Measurements from ENCODE around the gene PTPRJ. TPM values are rescaled to one million over a fixed set of nuclear protein-coding genes. Genes with fewer than 3 reads are reported as not detected.

Gene PTPRJ
- total RNA-seq, 1 donor from 2014 or later = 18.6 TPM

DNA sequence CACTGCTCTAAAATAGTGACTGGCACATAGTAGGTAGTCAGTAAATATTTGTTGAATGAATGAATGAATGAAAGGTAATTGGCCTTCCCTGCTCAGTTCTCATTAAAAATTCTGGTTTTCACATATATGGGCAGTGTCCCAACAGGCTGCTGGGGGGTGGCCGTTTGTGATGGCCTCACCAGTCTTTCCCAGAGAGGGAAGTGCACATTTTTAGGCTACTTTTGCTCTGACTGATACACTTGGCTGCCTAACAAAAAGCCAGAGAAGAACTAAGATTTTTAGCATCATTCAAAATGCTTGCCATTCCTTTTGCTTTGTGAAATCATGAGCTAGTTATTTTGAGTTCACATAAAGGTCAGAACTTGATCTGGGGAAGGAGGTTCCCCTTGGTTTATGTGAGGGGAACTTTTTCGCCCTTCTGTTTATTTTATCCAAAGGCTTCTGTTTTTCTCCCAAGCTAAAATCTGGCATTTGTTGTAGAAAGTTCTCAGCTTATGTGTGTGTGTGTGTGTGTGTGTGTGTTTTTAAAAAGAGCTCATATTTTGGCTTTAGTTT lies 83.1 kb downstream of the PTPRJ start:
- no peak for DNase-seq (ENCODE audit: extremely low spot score, unreplicated experiment)
- Mint-ChIP-seq H3K4me3 (peak overlapping the region; percentile 78), H3K36me3 (no peaks in the 10 kb centered on the region), H3K9me3 (no peaks in the 10 kb centered on the region), H3K4me1 (ENCODE audit: unreplicated experiment) (peaks cover 34% of the 10 kb centered on the region), H3K27ac (peak overlapping the region; percentile 97), H3K27me3 (no peaks in the 10 kb centered on the region)
- TF ChIP-seq, protein P1, sequence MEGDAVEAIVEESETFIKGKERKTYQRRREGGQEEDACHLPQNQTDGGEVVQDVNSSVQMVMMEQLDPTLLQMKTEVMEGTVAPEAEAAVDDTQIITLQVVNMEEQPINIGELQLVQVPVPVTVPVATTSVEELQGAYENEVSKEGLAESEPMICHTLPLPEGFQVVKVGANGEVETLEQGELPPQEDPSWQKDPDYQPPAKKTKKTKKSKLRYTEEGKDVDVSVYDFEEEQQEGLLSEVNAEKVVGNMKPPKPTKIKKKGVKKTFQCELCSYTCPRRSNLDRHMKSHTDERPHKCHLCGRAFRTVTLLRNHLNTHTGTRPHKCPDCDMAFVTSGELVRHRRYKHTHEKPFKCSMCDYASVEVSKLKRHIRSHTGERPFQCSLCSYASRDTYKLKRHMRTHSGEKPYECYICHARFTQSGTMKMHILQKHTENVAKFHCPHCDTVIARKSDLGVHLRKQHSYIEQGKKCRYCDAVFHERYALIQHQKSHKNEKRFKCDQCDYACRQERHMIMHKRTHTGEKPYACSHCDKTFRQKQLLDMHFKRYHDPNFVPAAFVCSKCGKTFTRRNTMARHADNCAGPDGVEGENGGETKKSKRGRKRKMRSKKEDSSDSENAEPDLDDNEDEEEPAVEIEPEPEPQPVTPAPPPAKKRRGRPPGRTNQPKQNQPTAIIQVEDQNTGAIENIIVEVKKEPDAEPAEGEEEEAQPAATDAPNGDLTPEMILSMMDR (conservative IDR thresholded peaks at IDR 0.05) = no peak

- Mint-ChIP-seq H3K27ac (peak overlapping the region; percentile 97), H3K36me3 (no peaks in the 10 kb centered on the region), H3K9me3 (no peaks in the 10 kb centered on the region), H3K4me1 (ENCODE audit: unreplicated experiment) (peaks cover 32% of the 10 kb centered on the region), H3K4me3 (peak overlapping the region; percentile 78), H3K27me3 (no peaks in the 10 kb centered on the region)
- DNase-seq (ENCODE audit: extremely low spot score, unreplicated experiment) = no peak
- TF ChIP-seq, protein P1 (conservative IDR thresholded peaks at IDR 0.05) = no peak
Measured at GRCh38 chr11:48064306-48064705, 83.9 kb downstream of the PTPRJ start.

GRCh38 chr11:48066881-48067800 lies 86.8 kb downstream of the PTPRJ start:
- TF ChIP-seq, protein P1 (conservative IDR thresholded peaks at IDR 0.05) = no peak
- no peak for DNase-seq (ENCODE audit: extremely low spot score, unreplicated experiment)
- Mint-ChIP-seq H3K27ac (no peak overlapping the region), H3K27me3 (no peaks in the 10 kb centered on the region), H3K4me1 (ENCODE audit: unreplicated experiment) (peaks cover 27% of the 10 kb centered on the region), H3K9me3 (no peaks in the 10 kb centered on the region), H3K4me3 (no peak overlapping the region), H3K36me3 (no peaks in the 10 kb centered on the region)

DNA sequence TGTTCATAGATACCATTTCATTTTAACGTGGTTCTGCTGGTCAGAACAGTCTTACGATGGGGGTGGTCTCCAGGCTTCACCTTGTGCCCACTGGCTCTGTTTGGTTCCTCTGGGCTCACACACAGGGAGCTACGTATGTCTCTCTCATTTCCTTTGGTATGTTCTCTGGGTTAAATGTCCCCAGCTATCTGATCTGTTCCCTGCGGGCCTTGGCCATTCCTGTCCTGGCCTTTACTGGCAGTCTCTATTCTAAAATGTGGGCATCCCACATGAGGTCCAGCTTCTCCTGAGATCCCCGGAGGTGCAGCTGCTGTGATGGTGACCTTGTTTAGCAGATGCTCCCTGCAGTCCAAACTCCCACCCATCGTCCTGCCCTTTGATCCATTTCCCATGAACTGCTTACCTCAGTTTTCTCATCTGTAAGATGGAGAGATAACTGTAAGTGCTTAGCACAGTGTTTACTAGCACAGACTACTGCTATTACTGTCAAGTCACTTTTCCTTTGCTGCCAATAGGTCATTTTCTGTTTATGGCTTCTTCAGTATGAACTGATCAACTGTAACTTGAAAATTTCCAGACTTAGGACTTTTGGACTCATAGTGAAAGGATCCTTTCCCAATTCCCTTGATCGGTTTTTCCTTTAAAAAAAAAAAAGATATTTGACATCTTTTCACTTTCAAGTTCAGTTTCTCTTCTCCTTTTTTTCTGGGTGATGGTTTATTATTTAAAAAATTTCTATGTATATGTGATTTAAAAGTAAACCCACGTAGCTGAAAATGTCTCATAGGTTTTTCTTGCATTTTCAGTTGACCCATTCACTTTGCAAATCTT lies 92.9 kb downstream of the PTPRJ start:
- H3K36me3 Mint-ChIP-seq = no peaks in the 10 kb centered on the region
- no peaks in the 10 kb centered on the region for H3K27me3 Mint-ChIP-seq
- DNase-seq (ENCODE audit: extremely low spot score, unreplicated experiment) = no peak
- H3K9me3 Mint-ChIP-seq = no peaks in the 10 kb centered on the region
- H3K4me3 Mint-ChIP-seq = no peak overlapping the region
- TF ChIP-seq, protein P1 (conservative IDR thresholded peaks at IDR 0.05) = no peak
- H3K27ac Mint-ChIP-seq = no peak overlapping the region
- H3K4me1 Mint-ChIP-seq (ENCODE audit: unreplicated experiment) = peaks cover 10% of the 10 kb centered on the region

GRCh38 chr11:48074425-48075181 lies 94.2 kb downstream of the PTPRJ start:
- Mint-ChIP-seq H3K4me3 (no peak overlapping the region), H3K27me3 (no peaks in the 10 kb centered on the region), H3K9me3 (no peaks in the 10 kb centered on the region), H3K36me3 (no peaks in the 10 kb centered on the region), H3K27ac (no peak overlapping the region), H3K4me1 (ENCODE audit: unreplicated experiment) (peaks cover 18% of the 10 kb centered on the region)
- TF ChIP-seq, protein P1 (conservative IDR thresholded peaks at IDR 0.05) = no peak
- no peak for DNase-seq (ENCODE audit: extremely low spot score, unreplicated experiment)

Data from type B pancreatic cell (in vitro differentiated cells).